IMR-90 (cell line): ENCODE results near the gene MTA3.

ENCODE experiments used
- CEBPB ChIP-seq: IDR thresholded peaks from 2 replicates; pipeline ENCODE4 v1.6.1; 2012; ENCODE audit warnings: low read depth, low read length, improper control_type of control experiment
- CHD1 ChIP-seq: IDR thresholded peaks from 2 replicates; pipeline ENCODE4 v1.6.1; 2012; ENCODE audit warnings: low read depth, low read length, improper control_type of control experiment
- CTCF ChIP-seq: conservative IDR thresholded peaks from 2 replicates; pipeline ENCODE4 v1.5.1; 2012; ENCODE audit warnings: mild to moderate bottlenecking, low read depth, low read length, improper control_type of control experiment
- FOS ChIP-seq: fragments of 150-350 bp; IDR thresholded peaks from 2 replicates; pipeline ENCODE4 v1.6.1; 2016; ENCODE audit warnings: low read depth, low read length
- MAFK ChIP-seq: IDR thresholded peaks from 2 replicates; pipeline ENCODE4 v1.6.1; 2012; ENCODE audit warnings: low read depth, low read length, improper control_type of control experiment
- MAZ ChIP-seq: IDR thresholded peaks from 2 replicates; pipeline ENCODE4 v1.6.1; 2012; ENCODE audit warnings: low read depth, mild to moderate bottlenecking, low read length, improper control_type of control experiment, moderate library complexity, borderline replicate concordance
- MXI1 ChIP-seq: IDR thresholded peaks from 2 replicates; pipeline ENCODE4 v1.6.1; 2012; ENCODE audit warnings: low read depth, mild to moderate bottlenecking, low read length, moderate library complexity, borderline replicate concordance
- NFE2L2 ChIP-seq: fragments of 150-350 bp; IDR thresholded peaks from 2 replicates; pipeline ENCODE4 v1.6.1; 2016; ENCODE audit warnings: low read depth, mild to moderate bottlenecking, low read length
- POLR2A ChIP-seq: IDR thresholded peaks from 2 replicates; pipeline ENCODE4 v1.6.1; 2012; ENCODE audit warnings: mild to moderate bottlenecking, low read depth, low read length
- RAD21 ChIP-seq: IDR thresholded peaks from 2 replicates; pipeline ENCODE4 v1.6.1; 2012; ENCODE audit warnings: low read length, improper control_type of control experiment
- RCOR1 ChIP-seq: IDR thresholded peaks from 2 replicates; pipeline ENCODE4 v1.6.1; 2012; ENCODE audit warnings: mild to moderate bottlenecking, low read length, improper control_type of control experiment; ENCODE audit not compliant: insufficient replicate concordance
- SMC3 ChIP-seq: fragments of 150-350 bp; IDR thresholded peaks from 2 replicates; pipeline ENCODE4 v1.6.1; 2016; ENCODE audit warnings: low read depth, mild to moderate bottlenecking, antibody characterized with exemption, low read length, moderate library complexity
- USF2 ChIP-seq: fragments of 150-350 bp; IDR thresholded peaks from 2 replicates; pipeline ENCODE4 v1.6.1; 2017; ENCODE audit warnings: mild to moderate bottlenecking, antibody characterized with exemption, low read length, low read depth
- TF ChIP-seq, protein P1 (sequence below): fragments of 150-350 bp; IDR thresholded peaks from 2 replicates; pipeline ENCODE4 v1.6.1; 2016; ENCODE audit warnings: low read depth, mild to moderate bottlenecking, low read length, moderate library complexity, borderline replicate concordance

DNA sequence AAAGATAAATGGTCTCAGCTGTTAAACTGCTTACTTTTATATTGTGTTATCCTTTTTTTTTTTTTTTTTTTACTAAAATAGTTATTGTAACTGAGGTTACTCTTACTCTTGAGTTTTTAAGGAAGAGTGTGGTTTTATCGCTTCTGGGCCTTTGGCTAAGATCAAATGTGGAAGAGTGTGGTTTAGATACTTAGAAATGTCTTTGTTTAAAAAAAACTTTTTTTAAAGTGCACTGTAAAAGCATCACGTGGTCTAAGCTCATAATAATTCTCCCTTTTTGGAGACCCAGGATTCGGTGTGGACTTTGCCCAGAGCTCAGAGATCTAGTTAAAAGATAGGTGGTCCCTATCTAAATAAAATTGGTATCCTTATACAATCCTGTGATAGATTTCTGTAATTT, 207.4 kb downstream of the MTA3 start:
- TF ChIP-seq CTCF = no peak
- no peak for TF ChIP-seq SMC3
- no peak for TF ChIP-seq NFE2L2
- TF ChIP-seq CHD1 = no peak
- no peak for TF ChIP-seq MAZ
- TF ChIP-seq USF2 = peak; percentile 26; the same call in 1 of the 2 replicates
- TF ChIP-seq MAFK = no peak
- TF ChIP-seq CEBPB = no peak
- TF ChIP-seq, protein P1, sequence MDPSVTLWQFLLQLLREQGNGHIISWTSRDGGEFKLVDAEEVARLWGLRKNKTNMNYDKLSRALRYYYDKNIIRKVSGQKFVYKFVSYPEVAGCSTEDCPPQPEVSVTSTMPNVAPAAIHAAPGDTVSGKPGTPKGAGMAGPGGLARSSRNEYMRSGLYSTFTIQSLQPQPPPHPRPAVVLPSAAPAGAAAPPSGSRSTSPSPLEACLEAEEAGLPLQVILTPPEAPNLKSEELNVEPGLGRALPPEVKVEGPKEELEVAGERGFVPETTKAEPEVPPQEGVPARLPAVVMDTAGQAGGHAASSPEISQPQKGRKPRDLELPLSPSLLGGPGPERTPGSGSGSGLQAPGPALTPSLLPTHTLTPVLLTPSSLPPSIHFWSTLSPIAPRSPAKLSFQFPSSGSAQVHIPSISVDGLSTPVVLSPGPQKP = no peak
- TF ChIP-seq RCOR1 = no peak
- TF ChIP-seq POLR2A = no peak
- no peak for TF ChIP-seq MXI1
- TF ChIP-seq FOS = no peak
- no peak for TF ChIP-seq RAD21
